HG03521 (cell line): Measurements from ENCODE around the gene BMERB1.
"Not testable (repeated sequence)": the region's sequence is repeated elsewhere in the genome, so short reads cannot be mapped to it uniquely, and the experiment has no call there.

Source experiments
- ATAC-seq: cut with Tn5 transposase; IDR thresholded peaks from one replicate; pipeline ENCODE4 v1.9.1; 2021; ENCODE audit warnings: mild to moderate bottlenecking, moderate library complexity; ENCODE audit not compliant: unreplicated experiment

The BMERB1 gene

DNA sequence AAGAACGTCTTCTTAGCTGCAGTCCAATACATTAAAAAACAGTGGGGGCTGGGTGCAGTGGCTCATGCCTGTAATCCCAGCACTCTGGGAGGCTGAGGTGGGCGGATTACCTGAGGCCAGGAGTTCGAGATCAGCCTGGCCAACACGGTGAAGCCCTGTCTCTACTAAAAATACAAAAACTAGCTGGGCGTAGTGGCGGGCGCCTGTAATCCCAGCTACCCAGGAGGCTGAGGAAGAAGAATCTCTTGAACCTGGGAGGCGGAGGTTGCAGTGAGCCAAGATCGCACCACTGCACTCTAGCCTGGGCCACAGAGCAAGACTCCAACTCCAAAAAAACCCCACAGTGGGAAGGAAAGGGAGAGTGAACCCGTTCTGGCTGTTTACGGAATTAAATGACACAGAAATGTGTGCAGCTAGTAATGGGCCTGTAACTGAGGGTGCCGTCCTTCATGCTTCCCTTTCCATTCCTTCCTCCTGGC lies 172.9 kb downstream of the BMERB1 start:
- ATAC-seq: not testable (repeated sequence)

DNA sequence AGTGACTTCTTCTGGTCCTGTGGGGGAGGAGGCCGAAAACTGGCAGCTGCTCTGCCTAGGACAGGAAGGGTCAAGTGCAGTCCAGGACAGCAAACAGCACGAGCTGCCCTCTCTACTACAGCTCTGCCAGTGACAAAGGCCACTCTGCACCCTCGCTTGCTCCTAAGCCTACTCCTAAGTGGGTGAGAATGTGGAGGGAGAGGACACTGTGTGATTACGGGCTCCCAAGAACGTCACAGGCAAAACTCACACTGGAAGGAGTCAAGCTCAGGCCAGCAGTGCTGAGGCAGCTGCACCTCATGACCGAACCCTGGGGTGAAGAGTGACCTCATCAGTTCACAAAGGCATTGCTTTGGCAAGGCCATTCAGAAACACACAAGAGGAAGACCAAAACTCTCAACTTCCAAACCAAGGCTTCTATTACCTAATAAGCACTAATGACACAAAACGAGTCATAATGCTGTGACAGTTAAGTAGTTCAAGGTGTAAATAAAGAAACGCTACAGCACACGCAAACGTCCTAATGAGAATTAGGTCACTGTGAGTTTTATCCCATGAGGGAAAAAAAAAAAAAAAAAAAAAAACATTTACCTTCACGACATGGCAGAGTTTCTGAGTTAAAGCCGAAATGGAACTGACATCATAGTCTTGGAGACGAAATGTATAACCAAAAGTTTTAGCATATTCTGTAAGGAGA lies 173.5 kb downstream of the BMERB1 start:
- ATAC-seq: no peak

DNA sequence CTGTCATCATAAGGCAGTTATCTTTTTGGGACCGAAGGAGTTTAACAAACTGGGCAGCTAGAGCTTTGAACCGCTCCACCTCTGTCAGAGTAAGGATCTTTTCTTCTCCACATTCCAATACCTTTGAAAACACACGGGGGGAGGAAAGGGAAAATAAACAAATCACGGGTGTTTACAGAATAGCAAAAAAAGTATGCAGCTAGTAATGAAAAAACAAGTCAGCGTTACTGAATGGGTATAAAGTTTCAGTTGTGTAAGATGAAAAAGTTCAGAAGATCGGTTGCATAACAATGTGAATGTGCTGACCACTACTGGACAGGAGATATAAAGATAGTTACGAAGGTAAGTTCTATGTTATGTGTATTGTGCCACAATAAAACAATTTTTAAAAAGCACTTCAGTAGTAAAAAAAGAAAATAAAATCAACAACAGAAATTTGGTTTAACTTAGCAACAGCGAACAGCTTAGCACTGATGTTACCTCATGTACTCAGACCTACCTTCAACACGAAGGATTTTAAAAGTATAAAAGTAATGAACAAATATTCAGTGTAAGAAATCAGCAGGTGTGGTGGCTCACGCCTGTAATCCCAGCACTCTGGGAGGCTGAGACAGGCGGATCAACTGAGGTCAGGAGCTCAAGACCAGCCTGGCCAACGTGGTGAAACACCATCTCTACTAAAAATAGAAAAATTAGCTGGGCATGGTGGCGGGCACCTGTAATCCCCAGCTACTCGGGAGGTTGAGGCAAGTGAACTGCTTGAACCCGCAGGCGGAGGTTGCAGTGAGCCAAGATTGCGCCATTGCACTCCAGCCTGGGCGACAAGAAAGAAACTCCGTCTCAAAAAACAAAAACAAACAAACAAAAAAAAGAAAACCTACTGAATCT lies 174.3 kb downstream of the BMERB1 start:
- no peak for ATAC-seq

DNA sequence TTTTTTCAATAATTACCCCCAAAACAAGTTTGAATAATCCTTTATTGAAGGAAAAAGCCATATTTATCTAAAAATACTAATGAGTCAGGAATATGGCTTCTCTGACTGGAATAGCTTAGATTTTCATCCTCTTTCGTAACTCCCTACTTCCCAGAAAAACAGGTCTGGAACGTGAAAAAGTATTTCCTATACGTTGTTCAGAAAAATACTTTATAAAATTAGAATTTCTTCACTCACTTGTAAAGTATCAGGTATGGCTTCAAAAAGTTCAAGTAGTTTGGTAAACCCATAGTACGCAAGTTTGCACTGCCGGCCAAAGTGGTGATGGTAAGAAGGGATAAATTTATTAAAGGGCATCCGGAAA lies 174.9 kb downstream of the BMERB1 start:
- no peak for ATAC-seq

DNA sequence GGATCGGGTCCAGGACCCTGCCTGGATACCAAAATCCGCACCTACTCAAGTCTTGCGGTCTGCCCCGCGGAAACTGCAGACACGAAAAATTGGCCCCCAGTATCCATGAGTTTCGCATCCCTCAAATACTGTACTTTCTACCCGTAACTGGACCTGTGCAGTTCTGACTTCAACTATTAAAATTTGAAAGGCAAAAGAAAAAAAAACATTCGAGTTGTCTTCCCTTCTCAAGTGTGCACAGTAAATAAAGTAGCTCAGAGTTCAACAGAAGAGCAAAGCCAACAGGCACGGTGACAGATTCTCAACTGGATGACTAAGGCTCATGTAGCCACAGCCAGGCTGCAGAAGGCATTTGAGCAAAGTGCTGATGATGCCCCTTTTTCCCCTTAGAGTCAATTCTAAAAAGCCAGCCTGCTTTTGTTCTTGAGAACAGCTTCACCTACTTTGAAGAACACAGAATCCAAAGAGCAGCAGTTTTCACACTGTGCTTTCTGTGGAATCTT lies 176.0 kb downstream of the BMERB1 start:
- ATAC-seq: no peak

DNA sequence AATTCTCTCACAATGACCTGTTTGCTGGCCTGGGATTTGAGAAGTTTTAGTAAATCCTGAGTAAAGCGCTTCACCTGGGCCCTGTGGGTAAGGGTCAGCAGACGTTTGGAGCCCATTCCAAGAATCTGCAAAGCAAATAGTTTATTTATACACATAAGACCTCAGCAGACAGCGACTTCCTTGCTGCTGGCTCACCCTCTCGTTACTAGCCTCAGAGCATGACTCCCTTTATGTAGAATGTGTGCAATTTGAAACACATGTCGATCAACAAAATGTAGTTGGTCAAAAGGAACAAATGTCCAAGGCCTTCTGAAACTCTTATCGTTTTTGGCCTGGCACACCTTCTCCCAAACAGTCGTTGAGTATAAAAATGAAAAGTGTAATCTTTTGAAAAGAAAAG lies 177.2 kb downstream of the BMERB1 start:
- no peak for ATAC-seq

DNA sequence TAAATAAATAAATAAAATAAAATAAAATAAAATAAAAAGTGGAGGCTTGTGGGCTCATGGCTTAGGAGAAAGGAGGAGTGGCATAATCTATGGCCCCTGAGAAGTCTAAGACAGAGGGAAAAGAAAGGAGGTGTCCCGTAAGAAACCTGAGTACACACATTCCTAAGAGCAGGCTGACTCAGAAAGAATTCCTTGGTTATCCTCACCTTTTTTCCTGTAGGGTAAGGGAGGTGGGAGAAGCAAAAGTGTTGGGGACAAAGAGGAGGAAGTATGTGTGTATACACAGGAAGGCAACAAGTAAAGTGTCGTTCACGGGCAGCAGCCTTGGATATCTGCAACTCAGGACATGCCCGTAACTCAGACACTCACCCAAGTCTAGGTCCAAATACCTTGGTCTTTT lies 179.3 kb downstream of the BMERB1 start:
- ATAC-seq: no peak

DNA sequence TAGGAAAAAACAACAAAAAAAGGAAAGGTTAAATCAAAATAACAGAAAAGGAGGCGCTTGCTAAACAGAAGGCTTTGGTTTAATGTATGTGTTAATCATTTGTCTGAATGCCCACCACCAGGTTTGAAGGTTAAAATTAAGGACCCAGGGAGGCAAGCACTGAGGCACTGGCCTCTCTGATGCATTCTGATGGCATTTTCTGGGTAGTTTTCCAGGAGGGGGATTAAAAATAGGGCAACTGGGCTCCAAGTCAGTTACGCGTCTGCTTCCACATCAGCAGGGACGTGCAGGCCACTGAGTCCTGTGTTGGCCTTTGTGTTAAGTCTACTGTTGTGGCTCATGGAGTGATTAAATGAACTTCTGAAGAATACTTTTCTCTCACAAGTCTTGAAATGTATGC lies 181.6 kb downstream of the BMERB1 start:
- no peak for ATAC-seq

DNA sequence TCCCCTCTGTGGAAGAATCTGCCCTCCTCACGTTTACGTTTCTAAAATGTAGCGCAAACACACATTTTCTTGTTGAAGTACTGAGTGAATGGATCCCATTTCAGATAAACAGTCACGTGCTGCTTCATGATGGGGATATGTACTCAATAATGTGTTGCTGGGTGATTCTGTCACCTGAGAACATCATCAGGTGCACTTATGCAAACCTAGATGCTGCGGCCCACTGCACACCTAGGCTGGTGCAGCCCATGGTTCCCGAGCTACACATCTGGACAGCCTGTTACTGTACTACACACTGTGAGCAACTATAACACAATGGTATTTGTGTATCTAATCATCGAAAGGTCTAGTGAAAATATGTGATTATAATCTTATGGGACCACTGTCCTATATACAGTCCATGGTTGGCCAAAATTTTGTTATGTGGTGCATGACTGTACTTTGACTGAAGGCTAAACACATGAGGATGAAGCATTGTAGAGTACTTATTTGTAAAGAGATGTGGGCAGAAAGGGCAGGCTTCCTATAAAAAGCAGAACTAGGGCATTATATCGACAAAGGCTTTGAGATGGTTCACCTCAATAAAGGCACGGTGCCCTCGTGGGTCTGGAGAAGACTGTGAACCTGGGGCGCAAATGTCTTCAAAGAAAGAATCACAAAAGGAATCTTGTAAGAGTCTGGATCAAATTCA lies 182.2 kb downstream of the BMERB1 start:
- ATAC-seq: no peak

DNA sequence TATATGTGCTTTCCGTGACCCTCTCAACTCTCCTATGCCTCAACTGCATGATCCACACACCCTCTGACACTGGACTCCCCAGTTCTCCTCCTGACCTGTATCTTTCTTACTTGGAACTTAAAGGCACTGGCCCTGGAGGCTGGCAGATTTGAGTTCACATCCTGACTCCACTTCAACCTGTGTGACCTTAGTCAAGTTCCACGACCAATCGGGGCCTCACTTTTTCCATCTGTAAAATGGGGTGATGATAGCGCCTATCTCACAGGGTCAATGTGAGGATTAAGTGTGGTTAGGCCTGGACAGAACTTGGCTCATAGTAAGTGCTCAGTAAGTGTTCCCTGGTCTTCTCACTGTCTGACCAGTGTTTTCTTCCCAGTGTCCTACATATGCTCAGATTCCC lies 183.5 kb downstream of the BMERB1 start:
- ATAC-seq: no peak

DNA sequence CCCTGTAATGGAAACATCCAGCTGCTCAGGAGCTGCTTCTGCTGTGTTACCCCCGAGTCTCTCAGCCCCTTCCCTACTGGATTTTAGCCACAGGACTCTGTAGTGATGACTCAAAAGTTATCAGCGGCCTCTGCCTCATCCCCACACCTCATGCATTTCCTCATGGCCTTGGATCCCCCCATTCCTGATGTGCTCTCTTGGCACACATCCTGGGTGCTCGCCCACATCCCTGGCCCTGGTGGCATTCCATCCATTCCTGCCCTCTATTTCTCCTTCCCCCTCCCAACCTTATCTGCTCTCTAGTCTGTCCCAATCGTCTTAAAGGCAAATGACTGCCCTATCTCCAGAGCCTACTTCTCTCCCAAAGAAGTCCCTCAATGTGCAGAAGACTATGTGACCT lies 184.0 kb downstream of the BMERB1 start:
- ATAC-seq: no peak

DNA sequence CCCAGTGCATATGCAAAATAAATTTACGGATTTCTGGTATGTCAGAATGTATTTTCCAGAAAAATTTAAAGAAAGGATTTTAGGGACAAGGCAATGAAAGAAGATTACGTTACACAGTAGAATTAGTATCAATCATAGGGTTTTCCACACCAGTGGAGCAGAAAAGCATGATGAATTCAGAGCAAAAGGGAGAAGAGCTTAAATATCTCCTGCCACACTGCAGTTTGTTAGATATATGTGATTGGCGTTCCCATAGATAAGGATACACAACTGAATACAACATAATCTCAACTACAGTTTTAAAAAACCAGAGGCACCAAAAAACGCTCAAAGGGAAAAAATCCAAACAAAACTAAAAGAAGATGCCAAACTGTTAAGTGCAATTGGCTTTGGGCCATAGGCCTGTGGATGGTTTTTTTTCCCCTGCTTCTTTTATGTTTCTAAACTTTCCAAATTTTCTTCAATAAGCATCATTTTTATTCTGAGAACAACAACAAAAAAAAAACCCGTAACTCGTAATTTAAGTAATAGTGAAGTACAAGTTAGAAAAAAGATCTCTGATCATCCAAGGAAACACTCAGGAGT lies 186.3 kb downstream of the BMERB1 start:
- no peak for ATAC-seq

DNA sequence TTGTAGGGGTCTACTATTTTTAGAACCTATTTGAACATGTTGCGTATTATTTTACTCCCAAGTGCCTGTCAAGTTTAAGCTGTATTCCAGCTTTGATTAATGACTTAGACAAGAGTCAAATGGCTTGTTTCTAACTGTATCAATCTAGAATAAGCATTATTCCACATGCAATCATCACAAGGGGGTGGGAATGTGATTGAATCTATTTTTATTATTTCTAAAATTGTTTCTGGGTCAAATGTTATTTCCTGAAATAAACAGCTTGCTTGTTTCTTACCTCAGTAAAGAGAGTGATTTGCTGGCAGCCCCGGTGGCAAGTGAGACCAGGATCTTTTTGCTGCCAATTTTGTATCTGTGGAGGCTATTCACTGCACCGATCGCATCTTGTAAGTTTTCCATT lies 187.1 kb downstream of the BMERB1 start:
- ATAC-seq: no peak

DNA sequence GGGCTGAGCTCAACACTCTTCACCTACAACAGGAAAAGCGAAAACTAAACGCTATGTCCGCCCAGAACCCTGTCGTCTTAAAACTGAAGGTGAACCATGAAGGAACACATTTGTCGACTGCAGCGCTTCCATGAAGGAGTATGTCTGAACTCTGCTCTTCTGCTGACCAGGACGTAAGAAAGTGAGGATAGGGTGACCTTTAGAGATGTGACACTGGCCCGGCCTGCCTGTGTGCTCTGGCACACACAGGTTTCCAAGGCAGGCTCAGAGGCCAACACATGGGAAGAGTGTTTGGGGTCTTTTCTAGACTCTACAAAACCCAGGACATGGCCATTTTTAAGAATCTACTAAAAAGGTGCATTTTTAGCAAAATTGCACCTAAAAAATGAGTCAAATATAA lies 187.5 kb downstream of the BMERB1 start:
- ATAC-seq: no peak

DNA sequence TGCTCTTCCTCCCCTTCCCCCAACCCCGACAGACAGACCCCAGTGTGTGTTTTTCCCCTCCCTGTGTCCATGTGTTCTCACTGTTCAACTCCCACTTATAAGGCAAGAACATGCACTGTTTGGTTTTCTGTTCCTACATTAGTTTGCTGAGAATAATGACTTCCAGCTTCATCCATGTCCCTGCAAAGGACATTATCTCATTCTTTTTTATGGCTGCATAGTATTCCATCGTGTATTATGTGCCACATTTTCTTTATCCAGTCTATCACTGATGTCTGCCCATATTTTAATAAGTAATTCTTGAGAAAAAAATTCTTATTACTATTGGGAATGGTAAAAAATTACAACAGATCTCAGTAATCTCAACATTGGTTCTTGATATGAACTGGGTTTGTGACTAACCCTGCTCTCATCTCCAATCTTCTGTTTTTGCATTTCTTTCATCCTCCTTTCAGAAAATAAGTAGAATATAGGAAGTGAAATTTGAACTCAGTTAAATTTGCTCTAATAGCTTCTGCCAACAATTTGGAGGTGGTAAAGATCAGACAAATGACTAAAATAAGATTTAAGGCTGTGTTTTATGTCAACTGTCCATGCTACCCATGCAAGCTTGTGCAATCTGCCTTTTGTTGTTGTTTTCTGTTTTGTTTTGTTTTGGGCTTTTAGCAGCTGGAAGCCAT lies 197.5 kb downstream of the BMERB1 start:
- no peak for ATAC-seq

DNA sequence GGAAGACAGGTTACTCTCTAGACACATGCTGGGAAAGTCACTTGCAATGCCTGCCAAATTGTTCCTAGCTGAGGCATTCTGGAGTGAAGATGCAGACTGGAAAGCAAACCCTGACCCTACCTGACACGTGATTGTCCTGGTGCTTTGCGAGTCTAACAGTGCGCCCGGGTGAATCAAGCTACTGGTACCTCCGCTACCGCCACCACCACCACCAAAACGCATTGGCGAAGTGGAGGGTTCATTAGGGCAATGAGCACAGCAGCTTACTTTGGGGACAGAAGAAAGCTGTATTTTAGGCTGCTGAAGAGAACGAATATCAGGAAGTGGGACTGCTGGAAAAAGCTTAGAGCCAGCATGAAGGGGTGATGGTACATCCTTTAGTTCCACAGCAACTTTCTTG lies 201.5 kb downstream of the BMERB1 start:
- no peak for ATAC-seq

DNA sequence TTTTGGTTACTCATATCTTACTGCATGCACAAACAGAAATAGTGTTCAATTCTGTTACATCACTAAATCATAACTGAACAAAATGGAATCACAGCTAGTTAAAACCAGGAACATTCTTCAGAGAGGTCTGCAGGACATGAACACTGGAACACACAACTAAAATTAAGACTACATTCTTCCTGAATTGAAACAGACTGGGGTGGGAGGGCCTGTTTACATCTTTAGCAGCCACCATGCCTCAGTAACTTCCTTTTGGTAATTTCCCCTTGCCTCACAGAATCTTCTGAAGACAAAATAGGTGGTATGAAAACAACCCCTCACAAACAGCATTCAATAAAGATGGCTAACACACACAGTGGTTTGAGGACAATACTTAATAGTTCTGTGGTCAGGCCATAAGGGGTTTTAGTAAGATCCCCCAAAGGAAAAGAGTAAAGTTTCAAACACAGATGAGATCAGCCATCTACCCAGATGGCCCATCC lies 202.0 kb downstream of the BMERB1 start:
- ATAC-seq: no peak
